GM23248 (cell line): ENCODE measurements around the gene ELMO1.

Experiments used
- EZH2 ChIP-seq: fragments of 200-600 bp; sonication (generic); IDR thresholded peaks from 2 replicates; pipeline ENCODE4 v1.6.1; 2018; ENCODE audit warnings: antibody characterized with exemption, mild to moderate bottlenecking; ENCODE audit not compliant: insufficient read depth, poor library complexity, severe bottlenecking
- EZH2phosphoT487 ChIP-seq: fragments of 200-600 bp; sonication (generic); IDR thresholded peaks from 2 replicates; pipeline ENCODE4 v1.6.1; 2018; ENCODE audit warnings: antibody characterized with exemption, moderate library complexity, mild to moderate bottlenecking, low read depth; ENCODE audit not compliant: insufficient read depth

GRCh38 chr7:36910859-36911258, 537.8 kb downstream of the ELMO1 start:
- no peak for TF ChIP-seq EZH2phosphoT487
- TF ChIP-seq EZH2 = no peak
